SU-DHL-6 (cell line): ENCODE results near the gene KIAA0319L.

Experiments used
- EZH2phosphoT487 ChIP-seq: fragments of 200-600 bp; sonication (generic), shearing (Covaris generic); conservative IDR thresholded peaks from 2 replicates; pipeline ENCODE4 v1.6.1; 2018; ENCODE audit warnings: mild to moderate bottlenecking, antibody characterized with exemption, low read length, moderate library complexity, mixed read lengths
- TF ChIP-seq, protein P1 (sequence below): fragments of 200-600 bp; sonication (generic); IDR thresholded peaks from one replicate; pipeline ENCODE4 v1.5.1; 2017; ENCODE audit warnings: antibody characterized with exemption, mild to moderate bottlenecking, low read length, moderate library complexity; ENCODE audit not compliant: insufficient read depth, poor library complexity, severe bottlenecking

DNA sequence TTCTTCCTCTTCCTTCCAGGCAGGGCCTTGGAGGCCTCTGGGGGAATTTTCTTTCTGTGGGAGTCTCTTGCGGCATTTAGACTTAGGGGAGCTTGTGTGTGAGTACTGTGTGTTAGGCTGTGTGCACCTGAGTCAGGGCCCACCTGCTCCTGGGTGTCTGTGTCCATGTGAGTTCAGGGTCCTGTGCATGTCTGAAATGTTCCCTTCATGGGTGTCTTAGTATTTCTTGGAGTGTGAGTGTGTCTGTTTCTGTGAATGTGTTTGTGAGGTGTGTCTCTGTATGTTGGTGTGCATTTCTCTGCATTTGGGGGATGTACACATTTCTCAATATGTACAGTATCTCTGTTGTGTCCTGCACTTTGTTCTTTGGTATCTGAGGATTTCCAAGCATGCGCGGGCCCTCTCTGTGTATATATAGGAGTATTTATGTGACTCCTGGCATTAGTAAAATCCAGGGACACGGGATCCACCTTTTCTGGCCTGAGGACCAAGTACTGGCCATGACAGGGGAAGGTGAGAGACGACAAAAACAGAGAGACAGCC is 18.3 kb upstream of the KIAA0319L start:
- TF ChIP-seq, protein P1, sequence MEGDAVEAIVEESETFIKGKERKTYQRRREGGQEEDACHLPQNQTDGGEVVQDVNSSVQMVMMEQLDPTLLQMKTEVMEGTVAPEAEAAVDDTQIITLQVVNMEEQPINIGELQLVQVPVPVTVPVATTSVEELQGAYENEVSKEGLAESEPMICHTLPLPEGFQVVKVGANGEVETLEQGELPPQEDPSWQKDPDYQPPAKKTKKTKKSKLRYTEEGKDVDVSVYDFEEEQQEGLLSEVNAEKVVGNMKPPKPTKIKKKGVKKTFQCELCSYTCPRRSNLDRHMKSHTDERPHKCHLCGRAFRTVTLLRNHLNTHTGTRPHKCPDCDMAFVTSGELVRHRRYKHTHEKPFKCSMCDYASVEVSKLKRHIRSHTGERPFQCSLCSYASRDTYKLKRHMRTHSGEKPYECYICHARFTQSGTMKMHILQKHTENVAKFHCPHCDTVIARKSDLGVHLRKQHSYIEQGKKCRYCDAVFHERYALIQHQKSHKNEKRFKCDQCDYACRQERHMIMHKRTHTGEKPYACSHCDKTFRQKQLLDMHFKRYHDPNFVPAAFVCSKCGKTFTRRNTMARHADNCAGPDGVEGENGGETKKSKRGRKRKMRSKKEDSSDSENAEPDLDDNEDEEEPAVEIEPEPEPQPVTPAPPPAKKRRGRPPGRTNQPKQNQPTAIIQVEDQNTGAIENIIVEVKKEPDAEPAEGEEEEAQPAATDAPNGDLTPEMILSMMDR: no peak
- no peak for TF ChIP-seq EZH2phosphoT487
